SU-DHL-6 (cell line): Measurements from ENCODE around the gene TSPAN18.

Experiments
- CTCF ChIP-seq: fragments of 200-600 bp; sonication (generic); IDR thresholded peaks from one replicate; pipeline ENCODE4 v1.5.1; 2017; ENCODE audit warnings: antibody characterized with exemption, mild to moderate bottlenecking, low read length, moderate library complexity; ENCODE audit not compliant: insufficient read depth, poor library complexity, severe bottlenecking
- EZH2phosphoT487 ChIP-seq: fragments of 200-600 bp; sonication (generic), shearing (Covaris generic); conservative IDR thresholded peaks from 2 replicates; pipeline ENCODE4 v1.6.1; 2018; ENCODE audit warnings: mild to moderate bottlenecking, antibody characterized with exemption, low read length, moderate library complexity, mixed read lengths

GRCh38 chr11:44813401-44813800, 86.6 kb downstream of the TSPAN18 start:
- TF ChIP-seq CTCF: no peak
- no peak for TF ChIP-seq EZH2phosphoT487
